ENCODE measurements around the gene PHC1.

DNA sequence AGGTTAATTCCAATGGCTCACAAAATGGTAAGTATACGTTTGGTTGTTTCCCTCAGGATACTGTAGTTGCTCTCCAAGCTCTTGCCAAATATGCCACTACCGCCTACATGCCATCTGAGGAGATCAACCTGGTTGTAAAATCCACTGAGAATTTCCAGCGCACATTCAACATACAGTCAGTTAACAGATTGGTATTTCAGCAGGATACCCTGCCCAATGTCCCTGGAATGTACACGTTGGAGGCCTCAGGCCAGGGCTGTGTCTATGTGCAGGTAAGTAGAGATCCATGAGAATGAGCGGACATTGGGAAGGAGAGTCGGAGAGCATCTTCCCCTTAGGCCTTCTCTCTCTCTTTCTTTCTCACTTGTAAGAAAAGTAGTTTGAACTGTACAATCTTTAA lies 46.5 kb upstream of the PHC1 start:
- no peak for TF ChIP-seq GATA2 (IDR thresholded peaks at IDR 0.05; ENCODE audit: low read depth, low read length)
- TF ChIP-seq GATA3 (IDR thresholded peaks at IDR 0.05; ENCODE audit: low read depth, low read length), result no peak
